ENCODE measurements around the gene BAG3.
"Not testable (repeated sequence)": the region's sequence is repeated elsewhere in the genome, so short reads cannot be mapped to it uniquely, and the experiment has no call there.

Gene BAG3

DNA sequence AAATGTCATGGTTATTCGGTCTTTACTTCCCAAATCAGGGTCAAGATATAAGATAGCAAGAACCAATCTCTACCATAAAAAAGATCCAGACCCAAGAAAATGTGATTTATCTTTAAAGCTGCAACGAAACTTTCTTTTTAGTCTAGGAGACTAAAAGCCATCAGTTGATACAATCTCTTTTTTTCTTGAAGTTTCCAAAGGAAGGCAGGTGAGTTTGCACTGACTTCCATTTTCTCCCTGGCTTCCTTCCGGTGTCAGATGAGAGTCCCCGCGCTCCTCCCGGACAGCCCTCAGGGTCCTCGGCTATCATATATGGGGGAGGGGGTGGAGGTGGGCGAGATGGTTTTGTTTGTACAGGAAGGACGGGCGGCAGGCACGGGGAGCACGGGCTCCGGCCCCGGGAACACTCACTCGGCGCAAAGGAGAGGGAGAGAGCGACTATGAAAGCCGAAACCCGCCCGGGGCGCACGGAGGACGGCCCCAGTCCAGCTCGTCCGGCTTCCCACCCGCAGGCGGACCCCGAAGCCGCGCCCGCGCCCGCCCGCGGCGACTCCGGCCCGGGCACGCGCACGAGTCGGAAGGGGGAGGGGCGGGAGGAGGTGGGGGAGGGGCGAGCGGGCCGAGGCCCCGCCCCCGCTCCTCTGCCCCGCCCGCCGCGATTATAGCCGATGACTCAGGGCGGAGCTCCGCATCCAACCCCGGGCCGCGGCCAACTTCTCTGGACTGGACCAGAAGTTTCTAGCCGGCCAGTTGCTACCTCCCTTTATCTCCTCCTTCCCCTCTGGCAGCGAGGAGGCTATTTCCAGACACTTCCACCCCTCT lies at the start of gene BAG3:
TSS of gene BAG3 (plus strand) at position 689 of the 822 bp plus-strand sequence. CDS start 296 bp downstream, outside the sequence.
- peak; percentile 88 for DNase-seq (ENCODE audit: low spot score)

DNA sequence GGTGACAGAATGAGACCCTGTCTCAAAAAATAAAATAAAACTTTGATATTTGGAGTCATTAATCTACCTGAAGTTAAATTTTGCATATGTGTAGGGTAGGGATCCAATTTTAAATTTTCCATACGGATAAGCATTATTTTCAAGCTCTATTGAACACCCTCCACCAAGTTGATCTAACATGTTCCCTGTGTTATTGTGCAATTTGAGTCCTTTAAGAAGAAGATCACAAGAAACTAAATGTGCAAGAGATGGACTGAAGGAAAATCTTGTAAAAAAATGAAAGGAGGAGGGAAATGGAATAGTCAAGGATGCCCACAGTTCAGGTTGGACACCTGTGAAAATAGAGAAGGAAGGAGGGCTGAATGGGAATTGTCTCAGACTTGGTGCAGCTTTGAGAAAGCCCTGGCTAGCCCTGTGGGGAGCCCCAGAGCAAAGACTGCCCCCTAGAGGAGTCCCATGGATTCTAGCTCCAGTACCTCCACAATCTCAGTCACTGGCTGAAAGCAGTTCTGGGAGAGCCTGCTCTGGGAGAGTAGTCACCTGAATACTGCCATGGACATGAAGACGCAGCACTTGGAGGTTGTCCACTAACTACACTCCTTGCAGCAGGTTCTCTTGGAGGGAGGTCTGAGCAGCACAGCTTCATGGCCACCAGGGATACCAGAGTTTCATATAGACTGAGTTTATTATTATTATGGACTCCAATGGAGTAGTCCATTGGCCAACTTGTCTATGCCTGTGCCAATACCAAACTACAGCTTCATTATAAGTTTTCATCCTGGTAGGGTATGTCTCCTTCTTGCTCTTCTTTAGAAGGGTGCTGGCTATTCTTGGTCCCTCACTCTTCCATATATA lies 48.7 kb upstream of the BAG3 start:
- DNase-seq (ENCODE audit: low spot score) = peak; percentile 47

DNA sequence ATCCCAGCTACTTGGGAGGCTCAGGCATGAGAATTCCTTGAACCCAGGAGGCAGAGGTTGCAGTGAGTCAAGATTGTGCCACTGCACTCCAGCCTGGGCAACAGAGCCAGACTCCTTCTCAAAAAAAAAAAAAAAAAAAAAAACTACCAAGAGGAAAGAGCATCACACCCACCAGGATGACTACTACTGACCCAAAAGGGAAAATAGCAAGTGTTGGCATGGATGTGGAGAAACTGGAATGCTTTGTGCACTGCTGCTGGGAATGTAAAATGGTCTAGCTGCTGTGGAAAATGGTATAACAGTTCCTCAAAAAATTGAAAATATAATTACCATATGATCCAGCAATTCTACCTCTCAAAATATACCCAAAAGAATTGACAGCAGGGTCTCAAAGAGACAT lies 46.7 kb upstream of the BAG3 start:
- no peak for DNase-seq (ENCODE audit: low spot score)

DNA sequence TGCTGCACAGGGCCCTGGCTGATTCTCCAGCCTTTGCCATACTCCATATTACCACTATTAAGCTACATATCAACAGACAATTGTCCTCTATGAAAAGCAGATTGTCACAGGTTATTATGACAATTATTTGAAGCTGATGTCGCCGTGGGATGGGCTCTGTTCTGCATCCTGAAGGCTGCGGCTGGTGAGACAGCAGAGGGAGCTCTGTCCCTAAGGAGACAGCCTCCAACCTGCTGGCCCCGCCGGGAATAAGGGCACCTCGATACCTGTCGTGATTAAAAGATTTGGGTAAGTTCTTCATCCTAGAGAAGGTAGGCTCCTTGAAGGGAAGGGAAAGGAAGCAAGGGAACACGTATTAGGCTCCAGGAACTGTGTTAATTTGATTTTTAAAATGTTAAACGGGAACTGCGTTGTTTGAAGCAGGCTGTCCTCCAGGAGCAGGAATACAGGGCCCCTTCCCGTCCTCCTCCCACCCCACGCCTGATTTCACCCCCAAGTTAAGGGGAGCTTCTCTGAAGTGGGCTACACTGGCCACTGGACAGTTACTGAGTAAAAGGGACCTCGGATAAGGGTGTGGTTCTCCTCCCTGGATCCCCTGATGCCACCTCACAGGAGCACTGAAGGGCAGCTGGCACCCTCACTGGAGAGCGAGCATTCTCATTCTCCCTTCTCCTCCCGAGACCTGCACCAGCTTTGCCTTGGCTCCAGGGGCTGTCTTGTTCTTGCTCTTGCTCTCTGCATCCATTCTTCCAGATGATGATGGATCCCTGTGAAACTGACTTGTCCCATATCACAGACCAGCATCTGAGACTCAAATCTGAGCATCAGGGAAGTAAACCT lies 42.6 kb upstream of the BAG3 start:
- DNase-seq (ENCODE audit: low spot score) = peak; percentile 83

DNA sequence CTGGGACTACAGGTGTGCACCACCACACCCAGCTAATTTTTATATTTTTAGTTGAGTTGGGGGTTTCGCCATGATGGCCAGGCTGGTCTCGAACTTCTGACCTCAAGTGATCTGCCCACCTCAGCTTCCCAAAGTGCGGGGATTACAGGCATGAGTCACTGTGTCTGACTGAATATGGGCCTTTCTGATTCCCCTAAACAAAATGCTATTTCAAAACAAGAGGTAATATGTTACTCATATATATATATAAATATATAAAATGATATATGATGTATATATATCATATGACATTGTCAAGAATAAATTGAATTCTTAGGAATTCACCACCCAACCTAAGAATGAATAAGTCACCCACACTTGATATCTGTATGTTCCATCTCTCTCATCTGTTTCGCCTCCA lies 41.7 kb upstream of the BAG3 start:
- no peak for DNase-seq (ENCODE audit: low spot score)

DNA sequence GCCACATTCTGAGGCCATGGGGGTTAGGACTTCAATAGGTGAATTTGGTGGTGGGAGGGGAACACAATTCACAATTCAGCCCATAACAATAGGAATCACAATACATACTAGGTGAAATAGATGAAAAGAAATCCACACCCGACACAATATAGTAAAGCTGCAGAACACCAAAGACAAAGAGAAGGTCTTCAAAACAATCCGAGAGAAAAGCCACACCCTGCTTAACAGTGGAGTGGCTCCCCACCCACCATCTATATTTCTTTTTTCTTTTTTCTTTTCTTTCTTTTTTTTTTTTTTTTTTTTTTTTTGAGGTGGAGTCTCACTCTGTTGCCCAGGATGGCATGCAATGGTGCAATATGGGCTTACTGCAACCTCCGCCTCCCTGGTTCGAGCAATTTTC lies 39.7 kb upstream of the BAG3 start:
- DNase-seq (ENCODE audit: low spot score) = no peak

DNA sequence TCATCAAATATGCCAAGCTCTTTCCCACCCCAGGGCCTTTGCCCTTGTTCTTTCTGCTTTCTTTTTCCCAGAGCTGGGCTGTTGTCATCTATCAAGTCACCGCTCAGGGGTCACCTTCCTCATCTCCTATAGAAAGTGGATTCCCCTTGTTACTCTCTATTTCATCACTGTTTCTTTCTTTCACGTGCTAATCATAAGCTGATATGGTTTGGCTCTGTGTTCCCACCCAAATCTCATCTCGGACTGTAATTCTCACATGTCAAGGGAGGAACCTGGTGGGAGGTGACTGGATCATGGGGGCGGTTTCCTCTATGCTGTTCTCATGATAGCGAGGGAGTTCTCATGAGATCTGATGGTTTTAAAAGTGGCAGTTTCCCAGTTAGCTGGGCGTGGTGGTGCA lies 37.4 kb upstream of the BAG3 start:
- no peak for DNase-seq (ENCODE audit: low spot score)

DNA sequence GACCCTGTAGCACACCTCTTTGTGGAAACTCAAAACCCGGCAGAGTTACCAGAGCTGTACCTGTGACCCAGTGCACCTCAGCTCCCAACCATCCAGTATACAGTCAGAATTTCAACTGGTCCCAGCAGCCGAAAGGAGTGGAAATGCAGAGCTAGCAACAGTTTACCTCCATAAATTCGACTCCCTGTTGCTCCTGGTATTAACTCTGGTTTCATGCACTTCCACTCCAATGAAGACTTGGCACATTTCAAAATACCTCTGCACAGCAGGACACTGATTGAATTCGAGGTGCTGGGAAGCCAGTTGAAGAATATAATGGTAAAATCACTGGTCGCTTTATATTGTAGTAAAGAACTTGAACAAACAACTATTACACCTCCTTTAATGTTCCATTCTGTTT lies 36.5 kb upstream of the BAG3 start:
- peak; percentile 28 for DNase-seq (ENCODE audit: low spot score)

DNA sequence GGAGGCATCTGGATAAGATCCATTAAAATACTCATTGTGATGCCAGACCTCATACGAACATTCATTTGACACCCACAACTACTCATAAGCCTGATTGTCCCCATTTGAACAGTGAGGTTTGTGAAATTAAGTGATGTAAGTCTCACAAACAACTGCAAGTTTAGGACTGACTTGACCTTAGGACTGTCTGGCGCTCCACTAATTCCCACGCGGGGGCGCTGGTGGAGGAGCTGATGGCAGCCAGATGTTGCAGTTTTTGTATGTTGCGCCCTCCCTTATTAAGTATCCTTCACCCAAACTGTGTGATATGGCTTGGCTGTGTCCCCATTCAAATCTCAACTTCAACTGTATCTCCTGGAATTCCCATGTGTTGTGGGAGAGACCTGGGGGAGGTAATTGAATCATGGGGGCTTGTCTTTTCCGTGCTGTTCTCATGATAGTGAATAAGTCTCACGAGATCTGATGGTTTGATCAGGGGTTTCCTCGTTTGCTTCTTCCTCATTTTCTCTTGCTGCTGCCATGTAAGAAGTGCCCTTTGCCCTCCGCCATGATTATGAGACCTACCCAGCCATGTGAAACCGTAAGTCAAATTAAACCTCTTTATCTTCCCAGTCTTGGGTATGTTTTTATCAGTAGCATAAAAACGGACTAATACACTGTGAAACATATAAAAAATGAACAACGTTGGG lies 34.2 kb upstream of the BAG3 start:
- DNase-seq (ENCODE audit: low spot score) = no peak

DNA sequence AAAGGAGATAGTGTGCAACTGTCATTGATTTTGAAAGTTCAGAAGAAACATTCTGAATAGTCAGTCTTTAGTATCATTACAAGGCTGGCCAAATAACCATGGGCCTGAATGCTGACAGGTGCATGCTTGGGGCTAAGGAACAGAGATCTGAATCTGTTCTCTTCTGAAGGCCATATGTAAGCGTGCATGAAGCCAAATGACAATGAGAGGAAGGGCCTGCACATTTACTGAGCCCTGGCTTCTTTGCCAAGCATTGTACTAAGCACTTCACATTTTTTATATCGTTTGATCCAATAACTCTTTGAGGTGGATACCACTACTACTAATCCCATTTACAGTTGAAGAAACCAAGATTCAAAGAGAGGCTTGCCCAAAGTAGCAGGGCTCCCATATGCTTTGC lies 32.0 kb upstream of the BAG3 start:
- DNase-seq (ENCODE audit: low spot score) = peak; percentile 90

DNA sequence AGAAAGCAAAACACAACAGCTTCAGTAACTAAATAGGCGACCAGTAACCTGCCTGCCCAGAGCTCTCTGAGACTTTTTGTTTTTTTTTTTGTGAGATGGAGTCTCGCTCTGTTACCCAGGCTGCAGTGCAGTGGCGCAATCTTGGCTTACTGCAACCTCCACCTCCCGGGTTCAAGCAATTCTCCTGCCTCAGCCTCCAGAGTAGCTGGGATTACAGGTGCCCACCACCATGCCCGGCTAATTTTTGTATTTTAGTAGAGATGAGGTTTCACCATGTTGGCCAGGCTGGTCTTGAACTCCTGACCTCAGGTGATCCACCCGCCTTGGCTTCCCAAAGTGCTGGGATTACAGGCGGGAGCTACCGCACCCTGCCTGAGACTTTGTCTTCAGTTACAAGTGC lies 31.4 kb upstream of the BAG3 start:
- DNase-seq (ENCODE audit: low spot score) = not testable (repeated sequence)

DNA sequence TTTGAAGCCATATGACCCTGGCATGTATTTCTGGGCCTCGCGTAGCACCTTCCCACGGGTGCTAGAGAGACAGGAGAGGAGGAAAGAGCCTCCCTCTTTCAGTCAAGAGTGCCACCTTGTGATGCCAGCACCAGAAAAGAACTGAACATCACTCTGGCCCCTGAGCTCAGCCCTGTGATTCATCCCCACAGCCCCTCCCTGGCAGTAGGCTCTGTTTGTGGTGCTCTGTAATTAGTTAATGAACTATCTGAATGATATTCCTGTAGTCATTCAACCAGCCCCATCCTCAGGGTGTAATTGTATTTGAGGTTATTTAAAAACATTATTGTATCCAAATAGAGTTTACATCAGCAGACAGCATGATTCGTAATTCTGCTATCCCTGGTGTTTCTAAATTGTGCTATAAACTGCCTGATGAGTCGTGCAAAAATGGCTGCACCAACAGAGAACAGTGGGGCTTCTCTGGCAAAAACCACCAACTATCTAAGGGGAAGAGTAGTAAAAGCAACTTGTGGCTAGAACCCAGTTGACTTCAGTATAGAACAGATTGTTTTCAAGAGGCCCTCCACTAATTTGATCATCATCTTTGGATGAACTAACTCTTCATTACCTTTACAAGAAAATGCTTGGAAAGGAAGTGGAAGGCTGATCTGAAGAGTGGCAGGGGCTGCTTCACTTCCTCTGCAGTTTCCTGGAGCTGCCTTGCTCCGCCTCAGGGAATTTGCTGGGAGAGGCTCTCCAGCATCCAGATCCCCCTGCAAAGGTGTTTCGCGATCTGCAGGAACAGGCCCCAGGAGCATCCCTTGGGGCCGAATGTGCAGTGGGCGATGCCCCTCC lies 30.7 kb upstream of the BAG3 start:
- DNase-seq (ENCODE audit: low spot score) = peak; percentile 29

DNA sequence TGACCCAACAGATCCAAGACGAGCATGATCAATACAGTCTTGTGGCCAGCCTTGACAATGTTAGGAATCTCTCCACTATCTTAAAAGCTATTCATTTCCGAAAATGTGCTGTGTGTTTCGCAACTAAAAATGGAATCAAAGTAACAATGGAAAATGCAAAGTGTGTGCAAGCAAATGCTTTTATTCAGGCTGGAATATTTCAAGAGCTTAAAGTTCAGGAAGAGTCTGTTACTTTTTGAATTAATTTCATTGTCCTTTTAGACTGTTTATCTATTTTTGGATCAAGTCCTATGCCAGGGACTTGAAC lies 30.1 kb upstream of the BAG3 start:
- DNase-seq (ENCODE audit: low spot score) = no peak

DNA sequence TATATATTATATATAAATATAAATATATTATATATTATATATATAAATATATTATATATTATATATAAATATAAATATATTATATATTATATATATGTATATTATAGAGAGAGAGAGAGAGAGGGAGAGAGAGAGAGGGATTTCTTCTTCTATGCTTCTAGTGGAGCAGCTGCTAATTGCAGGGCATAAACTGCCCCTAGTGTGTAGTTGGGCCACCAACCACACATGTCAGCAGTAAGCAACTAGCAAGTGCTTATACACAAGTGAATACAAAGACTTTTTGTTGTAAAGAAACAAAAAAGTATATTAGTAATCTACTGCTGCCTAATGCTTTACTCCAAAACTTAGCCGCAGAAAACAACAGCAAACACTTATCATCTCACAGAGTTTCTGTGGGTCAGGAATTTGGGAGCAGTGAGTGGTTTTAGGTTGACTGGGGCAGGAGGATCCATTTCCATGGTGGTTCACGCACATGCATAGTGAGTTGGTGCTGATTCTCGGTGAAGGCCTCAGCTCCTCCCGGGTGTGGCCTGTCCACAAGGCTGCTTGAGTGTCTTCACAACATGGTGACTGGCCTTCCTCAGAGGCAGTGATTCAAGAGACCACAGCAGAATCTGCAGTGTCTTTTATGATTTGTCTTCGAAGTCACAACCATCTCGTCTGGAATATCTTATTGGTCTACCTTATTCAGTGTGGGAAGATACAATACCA lies 25.5 kb upstream of the BAG3 start:
- DNase-seq (ENCODE audit: low spot score) = no peak

DNA sequence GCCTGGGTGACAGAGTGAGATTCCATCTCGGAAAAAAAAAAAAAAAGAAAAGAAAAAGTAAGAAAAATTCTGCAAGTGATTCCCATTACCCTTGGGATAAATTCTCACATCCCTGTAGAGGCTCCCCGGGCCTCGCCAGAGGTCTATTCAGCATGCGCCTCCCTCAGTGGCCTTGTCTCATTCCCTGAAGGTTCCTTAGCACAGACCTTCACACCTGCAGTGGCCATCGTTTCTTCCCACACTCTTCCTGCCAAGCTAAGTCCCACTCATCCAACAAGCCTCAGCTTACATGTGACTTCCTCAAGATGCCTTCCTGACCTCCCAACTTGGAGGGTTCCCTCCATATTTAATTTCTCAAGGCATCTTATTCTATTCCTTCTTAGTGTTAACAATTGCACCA lies 20.9 kb upstream of the BAG3 start:
- DNase-seq (ENCODE audit: low spot score) = no peak

DNA sequence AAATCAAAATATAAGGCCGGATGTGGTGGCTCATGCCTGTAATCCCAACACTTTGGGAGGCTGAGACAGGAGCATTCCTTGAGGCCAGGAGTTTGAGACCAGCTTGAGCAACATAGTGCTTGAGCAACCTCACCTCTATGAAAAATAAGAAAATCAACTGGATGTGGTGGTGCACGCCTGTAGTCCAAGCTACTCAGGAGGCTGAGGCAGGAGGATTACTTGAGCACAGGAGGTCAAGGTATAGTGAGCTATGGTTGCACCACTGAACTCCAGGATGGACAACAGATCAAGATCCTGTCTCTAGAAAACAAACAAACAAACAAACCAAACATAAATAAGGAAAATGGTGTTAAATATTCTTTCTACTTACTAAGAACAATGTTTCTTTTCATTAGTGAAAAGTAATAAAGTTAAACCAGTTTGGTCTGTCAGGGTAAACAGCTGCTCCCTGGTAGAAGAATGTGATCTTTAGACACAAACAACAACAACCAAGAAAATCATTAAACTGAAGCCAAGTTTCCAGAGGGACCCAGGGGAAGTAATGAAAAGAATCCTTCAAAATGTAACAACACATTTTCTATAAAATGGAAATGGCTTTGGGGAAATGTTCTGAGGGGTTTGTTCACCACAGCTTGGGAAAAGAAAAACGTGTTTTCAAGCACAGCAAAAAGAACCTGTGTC lies 17.5 kb upstream of the BAG3 start:
- peak; percentile 16 for DNase-seq (ENCODE audit: low spot score)

DNA sequence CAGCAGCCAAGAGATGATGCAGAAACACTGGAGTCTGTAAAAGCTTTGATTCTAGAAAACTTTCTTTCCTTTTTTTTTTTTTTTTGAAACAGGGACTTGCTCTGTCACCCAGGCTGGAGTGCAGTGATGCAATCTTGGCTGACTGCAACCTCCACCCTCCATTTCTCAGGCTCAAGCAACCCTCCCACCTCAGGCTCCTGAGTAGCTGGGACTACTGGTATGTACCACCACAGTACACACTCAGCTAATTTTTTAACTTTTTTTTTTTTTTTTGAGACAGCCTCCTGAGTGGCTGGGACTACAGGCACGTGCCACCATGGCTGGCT lies 17.0 kb upstream of the BAG3 start:
- DNase-seq (ENCODE audit: low spot score) = no peak

DNA sequence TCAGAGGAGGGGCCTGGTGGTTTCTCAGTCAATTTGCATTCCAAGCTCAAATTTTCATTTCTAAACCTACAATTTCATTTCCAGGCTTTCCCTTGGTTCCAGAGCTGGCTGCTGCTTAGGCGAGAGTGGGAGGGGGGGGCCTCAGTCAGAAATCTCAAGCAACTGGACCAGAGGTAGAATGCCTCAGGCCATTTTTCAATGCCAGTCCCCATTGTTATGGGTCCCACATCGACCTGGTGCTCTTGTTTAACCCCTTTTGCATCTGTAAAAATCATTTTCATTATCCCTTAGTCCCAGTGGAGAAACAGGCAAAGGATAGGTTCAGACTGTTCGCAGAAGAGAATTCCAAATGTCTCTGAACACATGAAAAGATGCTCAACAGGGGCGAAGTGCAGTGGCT lies 13.5 kb upstream of the BAG3 start:
- no peak for DNase-seq (ENCODE audit: low spot score)

DNA sequence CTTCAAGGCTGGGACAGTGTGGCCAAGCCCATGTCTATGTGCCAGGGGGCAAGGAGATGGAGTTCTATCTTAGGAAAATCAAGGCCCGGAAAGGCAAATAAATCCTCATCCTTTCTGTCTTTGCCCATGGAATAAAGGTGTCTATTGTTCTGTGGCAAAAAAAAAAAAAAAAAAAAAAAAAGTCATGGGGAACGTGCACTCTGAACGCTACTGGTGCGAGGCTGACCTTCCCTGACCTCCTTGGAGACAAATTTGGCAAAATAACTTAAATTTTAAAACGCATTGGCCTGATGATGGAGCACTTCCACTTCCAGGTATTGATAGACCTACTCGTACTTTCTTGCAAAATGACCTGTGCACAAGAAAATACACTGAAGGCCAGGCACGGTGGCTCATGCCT lies 12.2 kb upstream of the BAG3 start:
- no peak for DNase-seq (ENCODE audit: low spot score)

DNA sequence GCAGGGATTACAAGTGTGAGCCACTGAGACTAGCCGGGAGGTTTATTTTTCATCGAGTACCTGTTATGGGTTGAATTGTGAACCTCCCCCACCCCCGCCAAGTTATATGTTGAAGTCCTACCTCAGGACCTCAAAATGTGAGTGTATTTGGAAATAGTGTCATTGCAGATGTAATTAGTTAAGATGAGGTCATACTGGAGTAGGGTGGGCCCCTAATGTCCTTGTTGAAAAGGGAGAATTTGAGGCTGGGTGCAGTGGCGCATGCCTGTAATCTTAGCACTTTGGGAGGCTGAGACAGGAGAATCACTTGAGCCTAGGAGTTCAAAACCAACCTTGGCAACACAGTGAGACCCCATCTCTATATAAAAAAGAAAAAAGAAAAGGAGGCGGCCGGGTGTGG lies 10.8 kb upstream of the BAG3 start:
- DNase-seq (ENCODE audit: low spot score) = no peak
